K562 (cell line): ENCODE results near the gene PTAR1. TPM values are rescaled to one million over a fixed set of nuclear protein-coding genes. Genes with fewer than 3 reads are reported as not detected.

ENCODE experiments used
- ATAC-seq: fragments of 200-7000 bp; cut with Tn5 transposase; 3 replicates; pipeline ENCODE4 v1.9.1; 2020; ENCODE audit warnings: moderate library complexity
- BruUV-seq: library from RNA; stranded (reverse); fragments of 400-500 nt; replicated peaks from 2 replicates; lab custom pipeline; 2021; lab: Mats Ljungman, UMichigan
- CTCF ChIA-PET: fragments of 300-600 bp; formaldehyde crosslinking; extraction: SDS; loops from one replicate; lab custom pipeline; 2021; ENCODE audit warnings: low intra/inter-chr PET ratio; lab: Yijun Ruan, JAX
- POLR2A ChIA-PET: fragments of 300-600, 350-650 bp; sonication (Branson Sonifier 250); formaldehyde crosslinking; extraction: SDS; loops from one replicate; lab custom pipeline; 2021; ENCODE audit warnings: antibody characterized with exemption, inconsistent platforms; lab: Yijun Ruan, JAX
- DNase-seq, 4 experiments: peaks; one replicate each; pipeline versions ENCODE4 v3.0.0 to v3.0.0-alpha.2; 2011 to 2018; ENCODE audit warnings: low spot score in 3 of 4, mixed read lengths in 3 of 4; ENCODE audit errors: extremely low read depth in 1 of 4
- FAIRE-seq: peaks from 2 replicates; lab custom pipeline; 2011; peaks lifted over from hg19 to GRCh38; lab: Jason Lieb, UNC
- H2AFZ ChIP-seq: 2 replicates; pipeline ENCODE4 v1.6.0; 2011; ENCODE audit warnings: low read depth, low read length, control low read depth, inconsistent platforms
- H3K27ac ChIP-seq: fragments of 200-600 bp; 3 replicates; pipeline ENCODE4 v1.8.0; 2011; ENCODE audit warnings: low read depth, mild to moderate bottlenecking, control low read depth, inconsistent platforms, low read length, moderate library complexity, mixed read lengths; ENCODE audit errors: extremely low read depth
- H3K27me3 ChIP-seq, 2 experiments: fragments of 300-600 bp in 1 of 2; 2 replicates in 1 of 2; 3 replicates in 1 of 2; pipeline versions ENCODE4 v1.6.0 to v1.8.0; 2011; ENCODE audit warnings: inconsistent platforms in 2 of 2, low read length in 2 of 2, mild to moderate bottlenecking in 1 of 2, mixed read lengths in 1 of 2, moderate library complexity in 1 of 2; ENCODE audit not compliant: control insufficient read depth in 2 of 2, insufficient read depth in 2 of 2
- H3K36me3 ChIP-seq: fragments of 300-600 bp; 3 replicates; pipeline ENCODE4 v1.8.0; 2011; ENCODE audit warnings: mild to moderate bottlenecking, low read length, inconsistent platforms; ENCODE audit not compliant: control insufficient read depth, insufficient read depth
- H3K4me1 ChIP-seq, 2 experiments: fragments of 200-600 bp in 1 of 2; replicated peaks in 1 of 2; 2 replicates in 1 of 2; 3 replicates in 1 of 2; pipeline versions ENCODE4 v1.5.1 to v1.8.0; 2011; ENCODE audit warnings: inconsistent platforms in 2 of 2, low read length in 2 of 2, mild to moderate bottlenecking in 1 of 2, mixed read lengths in 1 of 2, moderate library complexity in 1 of 2; ENCODE audit not compliant: control insufficient read depth in 2 of 2, insufficient read depth in 2 of 2
- H3K4me2 ChIP-seq: 2 replicates; pipeline ENCODE4 v1.6.1; 2011; ENCODE audit warnings: low read length, control low read depth, inconsistent platforms, mixed read lengths; ENCODE audit not compliant: insufficient read depth
- H3K4me3 ChIP-seq: fragments of 200-600 bp; sonication (generic), shearing (Covaris generic); 2 replicates; pipeline ENCODE4 v1.5.1; 2016; ENCODE audit warnings: control low read depth, inconsistent platforms
- H3K79me2 ChIP-seq: fragments of 200-600 bp; 3 replicates; pipeline ENCODE4 v1.8.0; 2011; ENCODE audit warnings: low read length, inconsistent platforms; ENCODE audit not compliant: control insufficient read depth, insufficient read depth
- H3K9ac ChIP-seq, 2 experiments: 2 replicates each; pipeline versions ENCODE4 v1.6.0 to v1.6.1; 2011; ENCODE audit warnings: low read depth in 2 of 2, low read length in 2 of 2, control low read depth in 1 of 2, inconsistent platforms in 1 of 2, mild to moderate bottlenecking in 1 of 2, mixed read lengths in 1 of 2; ENCODE audit not compliant: insufficient read depth in 1 of 2
- H3K9me1 ChIP-seq: one replicate; pipeline ENCODE4 v1.6.0; 2011; ENCODE audit warnings: inconsistent platforms, mild to moderate bottlenecking, low read length, moderate library complexity; ENCODE audit not compliant: control insufficient read depth, insufficient read depth
- H3K9me3 ChIP-seq: replicated peaks from 2 replicates; pipeline ENCODE4 v1.5.1; 2011; ENCODE audit warnings: low read depth, low read length, inconsistent platforms; ENCODE audit not compliant: control insufficient read depth, insufficient read depth
- H4K20me1 ChIP-seq: replicated peaks from 2 replicates; pipeline ENCODE4 v1.6.1; 2011; ENCODE audit warnings: low read length, inconsistent platforms, mixed read lengths; ENCODE audit not compliant: control insufficient read depth, insufficient read depth
- GABPB1 ChIP-seq: sonication (generic); formaldehyde crosslinking; IDR thresholded peaks from 2 replicates; pipeline ENCODE4 v1.8.0; 2022; ENCODE audit warnings: mild to moderate bottlenecking, missing genetic modification reagents
- HNRNPUL1 ChIP-seq: fragments of 200-400 bp; formaldehyde crosslinking; IDR thresholded peaks from 2 replicates; pipeline ENCODE4 v1.6.1; 2017; ENCODE audit warnings: low read length
- IFI16 ChIP-seq: fragments of 250-450 bp; sonication (Bioruptor Pico); IDR thresholded peaks from 2 replicates; pipeline ENCODE4 v2.1.2; 2022; ENCODE audit warnings: mild to moderate bottlenecking, inconsistent platforms
- KAT7 ChIP-seq: sonication (generic); formaldehyde crosslinking; IDR thresholded peaks from 2 replicates; pipeline ENCODE4 v1.8.0; 2022; ENCODE audit warnings: missing genetic modification reagents, mild to moderate bottlenecking, borderline replicate concordance
- MYBL2 ChIP-seq, 2 experiments: fragments of 450-650 bp in 1 of 2; sonication (generic) in 1 of 2; formaldehyde crosslinking in 1 of 2; IDR thresholded peaks; 2 replicates each; pipeline versions ENCODE4 v1.6.1 to v1.8.1; 2017 to 2022; ENCODE audit warnings: borderline replicate concordance in 1 of 2, inconsistent platforms in 1 of 2, low read depth in 1 of 2, mild to moderate bottlenecking in 1 of 2, missing genetic modification reagents in 1 of 2, moderate library complexity in 1 of 2
- NR4A1 ChIP-seq, 2 experiments: fragments of 250-450 bp in 1 of 2; fragments of 450-650 bp in 1 of 2; sonication (Bioruptor Pico) in 1 of 2; IDR thresholded peaks; 2 replicates each; pipeline versions ENCODE4 v1.4.0 to v1.6.1; 2016 to 2020; ENCODE audit warnings: mild to moderate bottlenecking in 2 of 2, missing compliant biosample characterization in 1 of 2, missing genetic modification characterization in 1 of 2, moderate library complexity in 1 of 2
- SIRT6 ChIP-seq: IDR thresholded peaks from one replicate; pipeline ENCODE4 v1.6.1; 2012; ENCODE audit warnings: low read depth, mild to moderate bottlenecking, control low read depth, inconsistent platforms, low read length, moderate library complexity
- U2AF1 ChIP-seq: fragments of 200-400 bp; formaldehyde crosslinking; optimal IDR thresholded peaks from 2 replicates; pipeline ENCODE3; 2017; ENCODE audit warnings: mild to moderate bottlenecking, low read depth, low read length, moderate library complexity
- ZNF57 ChIP-seq: fragments of 450-650 bp; formaldehyde crosslinking; IDR thresholded peaks from 2 replicates; pipeline ENCODE4 v1.4.0; 2020; ENCODE audit warnings: mild to moderate bottlenecking, moderate library complexity
- ZSCAN32 ChIP-seq: fragments of 450-650 bp; formaldehyde crosslinking; IDR thresholded peaks from 2 replicates; pipeline ENCODE4 v1.4.0; 2020; ENCODE audit warnings: mild to moderate bottlenecking, moderate library complexity
- WGBS: fragments of 100-300 bp; shearing (Covaris generic); methylation state at CpG from one replicate; pipeline ENCODE4 v1.1.6; 2016; ENCODE audit warnings: low coverage, mixed read lengths; ENCODE audit not compliant: insufficient coverage; ENCODE audit errors: missing lambda C conversion rate; 5-methylcytosine and 5-hydroxymethylcytosine counted together
- in situ Hi-C: fragments of 300-500 bp; cut with MboI; formaldehyde crosslinking; loops from 4 replicates; pipeline ENCODE4 v1.15.0; 2018; ENCODE audit warnings: inconsistent platforms, mixed read lengths
- intact Hi-C: fragments of 100-400 bp; cut with micrococcal nuclease; formaldehyde crosslinking; loops from 2 replicates; pipeline ENCODE4 v1.14.2; 2022
- polyA plus RNA-seq, 8 experiments: library from polyadenylated mRNA; depleted of rRNA in 4 of 8; stranded (reverse) in 5 of 8; unstranded in 3 of 8; fragments of >200 nt; fragmentation: Nextera tagmentation in 2 of 8; fragmentation: Illumina TruSeq in 1 of 8; extraction: Ambion mirVana in 2 of 8; extraction: Trizol in 1 of 8; gene quantifications; 2 replicates each; pipeline versions ENCODE4 v1.2.1 to v1.2.3, GENCODE V29; 2011 to 2014; ENCODE audit warnings: inconsistent platforms in 1 of 8, missing spikeins in 1 of 8
- total RNA-seq, 7 experiments: library from RNA; depleted of rRNA in 6 of 7; stranded (reverse); fragments of >200 nt in 6 of 7; fragmentation: Illumina TruSeq in 2 of 7; extraction: Trizol in 2 of 7; gene quantifications; 2 replicates each; pipeline versions ENCODE4 v1.2.1 to v1.2.3, GENCODE V29; 2011 to 2021; ENCODE audit warnings: low replicate concordance in 1 of 7
- TF ChIP-seq, protein P1 (sequence below): fragments of 250-450 bp; sonication (Bioruptor Pico); IDR thresholded peaks from 2 replicates; pipeline ENCODE4 v1.4.0; 2020; ENCODE audit warnings: mild to moderate bottlenecking, moderate library complexity
- TF ChIP-seq, protein P2 (sequence below): sonication (generic); formaldehyde crosslinking; IDR thresholded peaks from 2 replicates; pipeline ENCODE4 v1.8.0; 2023; ENCODE audit warnings: mild to moderate bottlenecking, missing genetic modification reagents
- TF ChIP-seq, protein P3 (sequence below): fragments of 450-650 bp; conservative IDR thresholded peaks from 2 replicates; pipeline ENCODE4 v1.6.1; 2016; ENCODE audit warnings: missing genetic modification characterization, low read depth, mild to moderate bottlenecking, missing compliant biosample characterization, moderate library complexity
- TF ChIP-seq, protein P4 (sequence below), 3 experiments: fragments of 200-800 bp in 1 of 3; sonication (Bioruptor generic) in 1 of 3; sonication (generic) in 1 of 3; formaldehyde crosslinking in 1 of 3; IDR thresholded peaks; 2 replicates each; pipeline versions ENCODE4 v1.6.1 to v1.8.0; 2016 to 2022; ENCODE audit warnings: mild to moderate bottlenecking in 2 of 3, missing compliant biosample characterization in 2 of 3, missing genetic modification characterization in 2 of 3, missing genetic modification reagents in 1 of 3

Gene PTAR1
- total and polyA plus RNA-seq, 9 of the 15 experiments (the other 6 are each of a cell fraction or from before 2014, with no cell fraction given) = 10.1 to 48.0 (median 28.0) TPM

DNA sequence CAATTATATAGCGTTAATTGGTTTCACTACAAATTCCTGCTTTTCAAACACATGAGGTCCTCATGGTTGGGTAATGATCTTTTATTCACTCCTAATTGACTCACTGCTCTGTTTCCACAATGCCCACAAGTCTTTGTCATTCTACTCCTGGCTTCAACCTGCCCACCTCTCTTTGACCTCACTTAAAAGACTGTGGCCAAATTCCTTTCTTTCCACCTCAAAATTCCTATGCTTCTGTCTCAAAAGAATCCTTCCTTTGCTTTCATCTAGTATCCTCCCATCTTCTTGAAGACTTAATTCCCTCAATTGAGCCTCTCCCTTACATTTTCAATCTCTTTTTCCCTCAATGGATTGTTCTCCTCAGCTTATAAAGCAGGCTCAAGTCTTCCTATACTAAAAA, 92.5 kb downstream of the PTAR1 start:
- peaks cover 2 to 15% of the 10 kb centered on the region in 2 experiments; a peak in 4 of 5 replicates for H3K27me3 ChIP-seq
- ChIA-PET POLR2A (no interaction called here), CTCF (no interaction called here)
- BruUV-seq = no TSS peak
- in situ Hi-C loops (no loop called here), intact Hi-C loops (no loop called here)
- no peak overlapping the region for H3K9ac ChIP-seq
- no peak for FAIRE-seq
- H3K9me3 ChIP-seq = no peaks in the 10 kb centered on the region
- no peaks in the 10 kb centered on the region for H3K79me2 ChIP-seq
- ATAC-seq = no peak
- no peaks in the 10 kb centered on the region for H3K36me3 ChIP-seq
- no peaks in the 10 kb centered on the region for H3K9me1 ChIP-seq
- no peaks in the 10 kb centered on the region; the same call in 1 of the 2 replicates for H4K20me1 ChIP-seq
- 0% methylated on average over 1 of the region's 1 CpG for WGBS
- H3K27ac ChIP-seq = no peak overlapping the region
- no peak overlapping the region for H2AFZ ChIP-seq
- H3K4me1 ChIP-seq = peaks cover 0 to 6% of the 10 kb centered on the region in 2 experiments; a peak in 2 of 5 replicates
- no peak for DNase-seq
- H3K4me2 ChIP-seq = no peak overlapping the region
- H3K4me3 ChIP-seq = no peak overlapping the region
- no peak for TF ChIP-seq SIRT6
- no peak for TF ChIP-seq KAT7 (CRISPR knock-in tag)
- TF ChIP-seq NR4A1 (CRISPR knock-in tag; IDR thresholded peaks at IDR 0.05) = no peak
- no peak for TF ChIP-seq NR4A1 (tag; IDR thresholded peaks at IDR 0.05)
- no peak for TF ChIP-seq ZNF57 (CRISPR knock-in tag)
- TF ChIP-seq, protein P1, sequence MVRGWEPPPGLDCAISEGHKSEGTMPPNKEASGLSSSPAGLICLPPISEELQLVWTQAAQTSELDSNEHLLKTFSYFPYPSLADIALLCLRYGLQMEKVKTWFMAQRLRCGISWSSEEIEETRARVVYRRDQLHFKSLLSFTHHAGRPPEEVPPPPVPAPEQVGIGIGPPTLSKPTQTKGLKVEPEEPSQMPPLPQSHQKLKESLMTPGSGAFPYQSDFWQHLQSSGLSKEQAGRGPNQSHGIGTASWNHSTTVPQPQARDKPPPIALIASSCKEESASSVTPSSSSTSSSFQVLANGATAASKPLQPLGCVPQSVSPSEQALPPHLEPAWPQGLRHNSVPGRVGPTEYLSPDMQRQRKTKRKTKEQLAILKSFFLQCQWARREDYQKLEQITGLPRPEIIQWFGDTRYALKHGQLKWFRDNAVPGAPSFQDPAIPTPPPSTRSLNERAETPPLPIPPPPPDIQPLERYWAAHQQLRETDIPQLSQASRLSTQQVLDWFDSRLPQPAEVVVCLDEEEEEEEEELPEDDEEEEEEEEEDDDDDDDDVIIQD (CRISPR knock-in tag) = no peak
- no peak for TF ChIP-seq IFI16 (CRISPR knock-in tag)
- no peak for TF ChIP-seq ZSCAN32 (CRISPR knock-in tag)
- TF ChIP-seq, protein P2, sequence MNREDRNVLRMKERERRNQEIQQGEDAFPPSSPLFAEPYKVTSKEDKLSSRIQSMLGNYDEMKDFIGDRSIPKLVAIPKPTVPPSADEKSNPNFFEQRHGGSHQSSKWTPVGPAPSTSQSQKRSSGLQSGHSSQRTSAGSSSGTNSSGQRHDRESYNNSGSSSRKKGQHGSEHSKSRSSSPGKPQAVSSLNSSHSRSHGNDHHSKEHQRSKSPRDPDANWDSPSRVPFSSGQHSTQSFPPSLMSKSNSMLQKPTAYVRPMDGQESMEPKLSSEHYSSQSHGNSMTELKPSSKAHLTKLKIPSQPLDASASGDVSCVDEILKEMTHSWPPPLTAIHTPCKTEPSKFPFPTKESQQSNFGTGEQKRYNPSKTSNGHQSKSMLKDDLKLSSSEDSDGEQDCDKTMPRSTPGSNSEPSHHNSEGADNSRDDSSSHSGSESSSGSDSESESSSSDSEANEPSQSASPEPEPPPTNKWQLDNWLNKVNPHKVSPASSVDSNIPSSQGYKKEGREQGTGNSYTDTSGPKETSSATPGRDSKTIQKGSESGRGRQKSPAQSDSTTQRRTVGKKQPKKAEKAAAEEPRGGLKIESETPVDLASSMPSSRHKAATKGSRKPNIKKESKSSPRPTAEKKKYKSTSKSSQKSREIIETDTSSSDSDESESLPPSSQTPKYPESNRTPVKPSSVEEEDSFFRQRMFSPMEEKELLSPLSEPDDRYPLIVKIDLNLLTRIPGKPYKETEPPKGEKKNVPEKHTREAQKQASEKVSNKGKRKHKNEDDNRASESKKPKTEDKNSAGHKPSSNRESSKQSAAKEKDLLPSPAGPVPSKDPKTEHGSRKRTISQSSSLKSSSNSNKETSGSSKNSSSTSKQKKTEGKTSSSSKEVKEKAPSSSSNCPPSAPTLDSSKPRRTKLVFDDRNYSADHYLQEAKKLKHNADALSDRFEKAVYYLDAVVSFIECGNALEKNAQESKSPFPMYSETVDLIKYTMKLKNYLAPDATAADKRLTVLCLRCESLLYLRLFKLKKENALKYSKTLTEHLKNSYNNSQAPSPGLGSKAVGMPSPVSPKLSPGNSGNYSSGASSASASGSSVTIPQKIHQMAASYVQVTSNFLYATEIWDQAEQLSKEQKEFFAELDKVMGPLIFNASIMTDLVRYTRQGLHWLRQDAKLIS (CRISPR knock-in tag) = no peak
- TF ChIP-seq, protein P3, sequence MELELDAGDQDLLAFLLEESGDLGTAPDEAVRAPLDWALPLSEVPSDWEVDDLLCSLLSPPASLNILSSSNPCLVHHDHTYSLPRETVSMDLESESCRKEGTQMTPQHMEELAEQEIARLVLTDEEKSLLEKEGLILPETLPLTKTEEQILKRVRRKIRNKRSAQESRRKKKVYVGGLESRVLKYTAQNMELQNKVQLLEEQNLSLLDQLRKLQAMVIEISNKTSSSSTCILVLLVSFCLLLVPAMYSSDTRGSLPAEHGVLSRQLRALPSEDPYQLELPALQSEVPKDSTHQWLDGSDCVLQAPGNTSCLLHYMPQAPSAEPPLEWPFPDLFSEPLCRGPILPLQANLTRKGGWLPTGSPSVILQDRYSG (tag) = no peak
- TF ChIP-seq, protein P4, sequence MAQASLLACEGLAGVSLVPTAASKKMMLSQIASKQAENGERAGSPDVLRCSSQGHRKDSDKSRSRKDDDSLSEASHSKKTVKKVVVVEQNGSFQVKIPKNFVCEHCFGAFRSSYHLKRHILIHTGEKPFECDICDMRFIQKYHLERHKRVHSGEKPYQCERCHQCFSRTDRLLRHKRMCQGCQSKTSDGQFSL (CRISPR knock-in tag; IDR thresholded peaks at IDR 0.05) = no peak
- TF ChIP-seq, protein P4 (tag; IDR thresholded peaks at IDR 0.05) = no peak
- no peak for TF ChIP-seq GABPB1 (CRISPR knock-in tag)
- no peak for TF ChIP-seq HNRNPUL1
- TF ChIP-seq U2AF1 = no peak
- no peak for TF ChIP-seq MYBL2 (IDR thresholded peaks at IDR 0.05; ENCODE audit: low read depth)
- no peak for TF ChIP-seq MYBL2 (CRISPR knock-in tag; IDR thresholded peaks at IDR 0.05; ENCODE audit: borderline replicate concordance)
